ENCODE data around the gene FSIP1.
A peak's percentile ranks its signal among the peaks of the same experiment; 100 is the strongest.

- 0 out of 2 replicates have a peak, but pooled peaks have one; percentile 17 for TF ChIP-seq GATA3 (IDR thresholded peaks at IDR 0.05; ENCODE audit: low read depth, low read length)
- TF ChIP-seq GATA2 (IDR thresholded peaks at IDR 0.05; ENCODE audit: low read depth, low read length) = peak; percentile 59
Observed at GRCh38 chr15:39774688-39775267, 7.9 kb downstream of the FSIP1 start.
